Stimulated activated CD8-positive, alpha-beta memory T cell treated with anti-CD3 and anti-CD28 coated beads, Interleukin-7, amount 100 ng/mL, for 1 hour (primary cell): ENCODE data around the gene IQSEC1.

Source experiments
- DNase-seq, 2 donors: peaks; one replicate each; pipeline ENCODE4 v3.0.0-alpha.2; 2020; ENCODE audit warnings: low read depth in 2 of 2

IQSEC1 gene

DNA sequence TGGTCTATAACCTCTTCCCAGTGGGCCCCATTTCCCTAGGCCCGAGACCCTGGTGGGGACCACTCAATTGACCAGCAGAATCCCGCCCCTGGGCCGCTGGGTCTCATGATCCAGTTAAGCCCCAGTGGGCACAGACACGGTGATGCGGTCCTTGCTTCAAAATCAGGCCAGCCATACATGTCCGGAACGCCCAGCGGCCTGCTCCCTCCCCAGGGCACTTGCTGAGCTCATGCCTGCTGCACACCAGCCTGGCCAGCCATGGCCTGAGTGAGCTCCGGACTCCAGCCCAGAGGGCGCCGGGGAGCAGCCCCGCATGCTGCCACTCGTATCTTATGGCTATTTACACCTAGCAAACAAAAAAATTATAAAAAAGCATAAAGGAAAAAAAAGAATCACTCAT lies 34.4 kb upstream of the IQSEC1 start:
- DNase-seq = no peak

DNA sequence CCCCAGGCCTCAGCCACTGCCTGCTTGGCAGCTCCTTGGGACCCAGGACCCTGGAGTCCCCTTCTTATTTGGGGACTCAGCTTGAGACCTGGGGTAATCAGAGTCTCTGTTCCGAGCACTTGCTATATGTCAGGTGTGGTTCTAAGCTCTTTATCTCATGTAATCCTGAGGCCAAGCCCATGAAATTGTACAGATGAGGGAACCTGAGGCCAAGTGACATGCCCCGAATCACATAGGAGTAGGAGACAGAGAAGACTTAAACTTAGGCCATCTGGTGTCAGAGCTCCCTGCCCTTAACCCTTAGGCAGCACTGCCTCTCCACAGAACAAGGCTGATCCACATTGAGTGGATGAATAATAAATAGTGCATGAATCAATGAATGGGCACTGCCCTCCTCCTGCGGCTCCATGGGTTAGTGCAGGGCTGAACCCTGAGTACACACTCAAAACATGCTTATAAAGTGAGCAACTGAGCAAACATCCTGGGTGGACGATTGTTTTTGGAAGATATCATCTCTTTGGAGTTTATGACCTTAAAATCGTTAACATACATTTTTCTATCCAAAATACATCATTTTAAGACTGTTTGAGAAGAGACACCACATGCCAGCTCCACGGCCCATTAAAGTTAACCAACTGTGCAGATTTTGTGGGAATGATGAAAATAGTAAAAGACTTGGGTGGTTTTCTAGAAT lies 33.2 kb upstream of the IQSEC1 start:
- no peak for DNase-seq

DNA sequence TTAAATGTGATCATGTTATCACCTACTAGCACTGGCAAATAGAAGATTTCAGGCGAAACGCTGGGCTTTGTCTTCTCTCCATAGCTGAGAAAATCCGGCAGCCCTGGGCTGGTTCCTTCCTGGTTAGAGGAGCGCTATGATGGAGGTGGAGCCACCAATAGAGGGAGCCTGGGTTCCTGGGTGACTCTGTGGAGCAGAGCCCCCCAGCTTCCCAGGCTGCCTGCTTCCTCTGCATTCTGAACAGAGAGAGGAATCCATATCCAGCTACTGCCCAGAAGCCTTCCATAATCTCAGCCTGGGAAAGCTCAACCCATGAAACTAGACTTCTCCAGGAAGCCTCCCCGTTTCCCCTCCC lies 32.6 kb upstream of the IQSEC1 start:
- DNase-seq = no peak

- DNase-seq = no peak
Observed at GRCh38 chr3:13105181-13105895, 32.1 kb upstream of the IQSEC1 start.

DNA sequence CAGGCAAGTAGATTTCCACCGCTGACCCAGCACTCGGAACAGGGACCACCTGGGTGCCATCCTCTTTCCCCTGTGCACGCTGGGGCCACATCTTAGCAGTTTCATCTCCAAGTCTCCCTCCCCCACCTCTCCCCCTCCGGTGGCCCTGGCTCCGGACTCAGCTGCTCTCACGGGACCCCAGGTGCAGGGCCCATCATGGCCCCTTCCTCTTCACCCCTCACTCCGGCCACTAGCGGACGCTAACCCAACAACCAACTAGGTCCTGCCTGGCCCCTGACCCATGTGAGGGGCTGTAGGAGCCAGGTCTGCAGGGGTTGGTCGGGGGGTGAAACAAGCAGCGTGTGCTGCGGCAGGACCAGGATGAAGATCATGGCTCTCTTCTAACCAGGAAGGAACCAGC lies 31.3 kb upstream of the IQSEC1 start:
- no peak for DNase-seq

DNA sequence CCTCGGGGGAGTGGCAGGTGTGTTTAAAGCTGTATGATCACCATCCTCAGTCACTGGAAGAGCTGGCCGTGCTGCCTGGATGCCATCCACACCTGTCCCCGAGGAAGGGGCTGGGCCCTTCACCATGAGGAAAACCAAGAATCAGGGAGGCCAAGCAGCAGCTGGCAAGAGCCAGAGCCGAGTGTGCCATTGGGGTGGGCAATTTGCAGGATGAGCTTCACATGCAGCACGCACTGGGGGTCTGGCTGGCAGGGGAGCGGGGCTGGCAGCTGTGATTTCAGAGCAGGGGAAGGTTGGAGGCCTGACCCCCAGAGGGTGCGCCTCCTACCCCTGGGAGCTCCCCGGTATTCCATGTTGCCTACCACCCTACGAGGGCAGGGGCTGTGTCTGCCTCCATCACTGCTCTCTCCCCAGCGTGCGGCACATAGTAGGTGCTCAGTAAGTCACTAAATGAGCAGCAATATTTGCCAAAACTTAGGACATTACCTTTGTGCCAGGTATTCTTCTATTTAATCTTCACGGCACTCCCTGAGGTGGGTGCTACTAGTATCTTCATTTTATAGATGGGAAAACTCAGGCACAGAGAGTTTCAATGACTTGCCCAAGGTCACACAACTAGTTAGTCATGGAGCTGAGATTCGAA lies 30.3 kb upstream of the IQSEC1 start:
- no peak for DNase-seq

DNA sequence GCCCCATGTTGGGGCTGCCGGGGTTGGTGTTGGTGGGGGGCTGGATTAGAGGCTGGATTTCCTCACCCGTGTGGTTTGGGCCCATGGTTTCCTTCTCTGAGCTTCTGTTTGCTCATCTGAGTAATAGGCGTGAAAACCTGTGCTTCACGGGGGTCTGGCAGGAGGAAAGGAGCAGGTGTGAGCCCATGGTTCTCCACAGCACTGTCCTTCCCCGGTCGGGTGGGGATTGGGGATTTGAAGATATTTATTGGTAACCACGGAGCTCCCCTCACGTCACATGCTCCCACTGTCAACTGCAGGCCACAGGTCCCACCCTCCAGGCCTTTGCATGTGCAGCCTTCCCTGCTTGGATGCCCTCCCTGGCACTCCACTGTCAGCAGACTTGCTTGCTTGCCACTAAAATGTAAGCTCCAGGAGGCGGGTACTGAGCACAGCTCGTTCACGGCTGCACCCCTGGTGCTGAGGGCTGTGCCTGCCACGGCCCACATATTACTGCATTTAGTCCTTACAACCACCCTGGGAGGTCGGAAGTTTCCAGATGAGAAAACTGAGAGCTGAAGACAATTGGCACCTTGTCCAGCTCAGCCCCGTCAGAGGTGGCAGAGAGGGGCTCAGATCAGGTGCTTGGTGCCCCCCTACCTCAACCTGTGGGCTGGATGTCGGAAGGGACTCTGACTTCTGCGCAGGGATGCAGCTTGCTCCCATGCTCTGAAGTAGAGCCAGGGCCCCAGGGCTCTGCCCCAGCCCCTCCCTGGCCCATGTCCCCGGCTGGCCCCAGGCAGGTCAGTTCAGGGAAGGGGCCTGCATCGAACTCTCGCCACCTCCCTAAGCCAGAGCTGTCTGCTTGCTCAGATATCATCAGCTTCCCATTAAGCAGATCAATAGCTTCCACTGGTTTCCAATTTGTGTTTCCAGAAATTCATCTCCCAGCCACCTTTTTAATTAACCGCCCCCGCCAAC lies 29.4 kb upstream of the IQSEC1 start:
- DNase-seq = no peak

DNA sequence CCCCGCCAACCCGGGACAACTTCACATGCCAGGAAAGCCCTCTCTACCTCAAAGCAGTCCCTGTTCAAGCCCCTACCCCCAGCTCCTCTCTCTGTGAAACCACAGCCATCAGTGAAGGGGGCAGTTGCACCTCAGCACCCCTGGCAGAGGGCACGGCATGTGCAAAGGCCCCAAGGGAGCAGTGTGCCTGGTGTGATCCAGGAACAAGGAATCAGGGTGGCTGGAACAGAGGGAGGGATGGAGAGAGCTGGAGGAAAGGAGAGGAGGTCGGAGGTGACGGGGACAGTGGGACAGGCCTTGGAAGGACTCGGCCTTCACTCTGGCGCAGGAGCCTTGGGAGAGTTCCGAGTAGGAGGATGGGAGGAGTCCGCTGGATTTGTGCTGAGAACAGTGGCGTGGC lies 26.5 kb upstream of the IQSEC1 start:
- no peak for DNase-seq

DNA sequence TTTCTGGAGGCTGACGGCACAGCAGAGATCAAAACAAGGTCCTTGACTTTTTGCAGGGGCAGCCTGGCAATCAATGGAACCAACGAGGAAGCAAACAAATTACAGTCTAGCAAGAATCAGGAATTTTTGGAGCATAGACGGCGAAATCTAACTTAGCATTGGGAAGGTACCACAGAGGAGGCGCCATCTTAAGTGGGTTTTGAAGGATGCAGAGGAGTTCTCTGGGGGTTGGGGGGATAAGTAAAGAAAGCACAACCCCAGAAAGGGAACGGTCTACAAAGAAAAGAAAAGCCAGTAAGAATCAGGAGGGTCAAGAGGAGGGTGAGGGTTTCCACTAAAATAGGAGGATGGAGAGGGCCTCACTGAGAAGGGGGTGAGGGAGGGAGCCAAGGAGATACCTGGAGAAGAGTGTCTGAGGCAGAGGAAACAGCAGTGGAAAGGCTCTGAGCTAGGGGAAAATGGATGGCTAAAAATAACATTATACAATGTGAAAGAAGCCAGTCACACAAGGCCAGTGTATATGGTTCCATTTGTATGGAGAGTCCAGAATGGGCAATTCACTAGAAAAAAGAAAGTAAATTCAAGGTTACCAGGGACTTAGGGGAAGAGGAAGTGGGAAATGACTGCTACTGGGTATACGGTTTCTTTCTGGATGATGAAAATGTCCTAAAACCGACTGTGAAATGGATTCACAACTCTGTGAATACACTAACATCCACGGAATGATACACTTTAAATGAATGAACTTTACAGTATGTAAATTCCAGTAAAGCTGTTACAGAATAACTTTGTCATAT lies 25.2 kb upstream of the IQSEC1 start:
- no peak for DNase-seq

DNA sequence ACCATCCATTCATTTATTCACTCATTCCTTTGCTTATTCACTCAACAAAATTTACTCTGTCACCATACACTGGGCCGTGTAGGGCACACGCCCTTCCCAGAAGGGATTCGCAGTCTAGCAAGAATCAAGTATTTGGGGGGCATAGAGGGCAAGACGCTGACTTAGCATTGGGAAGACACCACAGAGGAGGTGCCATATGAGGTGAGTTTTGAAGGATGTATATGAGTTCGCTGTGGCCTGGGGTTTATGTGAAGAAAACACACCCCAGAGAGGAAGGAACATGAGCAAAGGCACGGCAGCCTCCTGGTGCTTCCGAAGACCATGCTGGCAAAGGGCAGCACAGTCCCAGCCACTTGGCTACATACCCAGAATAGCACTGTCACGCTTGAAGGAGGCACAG lies 23.1 kb upstream of the IQSEC1 start:
- no peak for DNase-seq

DNA sequence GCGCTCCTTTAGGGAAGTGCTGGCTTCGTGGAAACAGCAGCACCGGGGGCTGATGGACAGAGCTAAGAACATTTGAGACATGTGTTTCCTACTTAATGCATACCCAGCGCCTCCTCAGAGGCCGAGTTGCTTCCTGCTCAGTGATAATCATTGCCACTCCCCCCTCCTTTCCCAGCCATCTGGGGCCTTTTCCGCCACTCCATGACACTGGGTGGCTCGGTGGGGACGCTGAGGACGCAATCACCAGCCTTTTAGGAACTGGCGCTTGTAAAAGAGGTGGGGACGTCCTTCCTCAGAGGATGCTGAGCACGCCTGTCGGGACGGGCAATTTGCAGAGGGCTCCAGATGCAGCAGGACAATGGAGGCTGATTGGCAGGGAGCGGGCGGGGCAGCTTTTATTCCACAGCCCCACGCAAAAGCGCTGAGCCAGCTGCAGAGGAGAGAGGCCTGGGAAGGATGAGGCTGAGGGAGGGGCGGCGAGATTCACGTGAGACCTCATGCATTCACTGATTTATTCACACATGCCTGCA lies 22.2 kb upstream of the IQSEC1 start:
- no peak for DNase-seq

DNA sequence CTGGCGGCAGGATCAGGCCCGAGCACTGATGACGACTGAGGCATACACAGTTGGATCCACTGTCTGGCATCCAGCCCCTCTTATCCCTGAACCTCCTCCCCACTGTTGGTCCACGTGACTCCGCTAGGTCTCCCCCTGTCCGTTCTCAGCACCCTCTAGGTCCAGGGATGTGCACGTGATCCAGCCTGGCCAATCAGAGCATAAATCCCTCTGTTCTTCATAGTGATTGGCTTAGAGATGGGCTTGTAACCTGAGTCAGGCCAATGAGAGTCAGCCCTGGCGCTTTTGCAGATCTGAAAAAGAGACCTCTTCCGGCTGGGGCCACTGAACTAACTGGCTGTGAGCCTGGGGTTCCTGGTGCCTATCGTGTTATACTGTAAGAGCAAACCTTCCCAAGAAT lies 20.5 kb upstream of the IQSEC1 start:
- DNase-seq = no peak

DNA sequence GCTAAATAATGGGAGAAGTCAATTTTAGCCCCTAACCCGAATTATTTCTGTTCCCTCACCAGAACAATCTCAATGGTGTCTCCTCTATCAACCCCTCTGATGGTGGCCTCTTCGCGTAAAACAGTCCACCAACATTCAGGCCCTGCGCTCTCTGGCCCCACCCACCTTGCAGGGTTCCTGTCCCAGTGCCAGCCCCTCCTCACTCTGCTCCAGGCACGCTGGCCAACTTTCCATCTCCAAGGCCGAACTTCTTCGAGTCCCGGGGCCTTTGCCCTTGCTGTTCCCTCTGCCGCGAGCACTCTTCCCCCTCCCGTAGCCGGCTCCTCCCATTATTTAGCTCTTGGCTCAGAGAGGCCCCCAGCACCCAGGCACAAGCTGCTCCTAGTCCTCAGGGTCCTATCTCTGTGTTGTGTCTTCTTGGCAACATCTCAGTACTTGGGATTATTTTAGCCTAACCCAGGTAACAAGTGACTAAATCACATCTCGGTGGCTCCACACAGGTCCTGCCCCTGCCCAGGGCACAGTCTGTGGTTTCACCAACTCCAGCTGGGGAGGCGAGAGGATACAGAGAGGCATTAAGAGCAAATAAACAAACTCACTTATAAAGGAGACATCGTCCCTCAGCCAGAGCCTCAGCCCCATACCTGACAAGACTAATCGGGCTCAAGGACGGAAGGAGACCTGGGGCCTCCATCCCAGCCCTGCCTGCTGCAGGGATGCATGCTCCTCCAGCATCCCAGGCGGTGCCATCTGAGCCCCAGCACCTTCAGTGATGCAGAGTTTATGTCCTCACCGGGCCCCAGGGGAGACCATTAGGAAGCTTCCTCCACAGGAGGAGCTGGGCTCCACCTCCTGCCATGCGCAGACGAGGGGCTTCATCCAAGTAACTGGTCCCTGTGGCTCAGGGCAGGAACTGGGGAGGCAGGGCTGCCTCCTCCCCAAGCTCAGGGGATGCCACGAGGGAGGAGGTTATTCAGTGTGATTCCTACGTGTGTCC lies 19.7 kb upstream of the IQSEC1 start:
- DNase-seq = no peak

- peak; percentile 69 to 71 for DNase-seq
Observed at GRCh38 chr3:13091898-13092611, 18.8 kb upstream of the IQSEC1 start.

DNA sequence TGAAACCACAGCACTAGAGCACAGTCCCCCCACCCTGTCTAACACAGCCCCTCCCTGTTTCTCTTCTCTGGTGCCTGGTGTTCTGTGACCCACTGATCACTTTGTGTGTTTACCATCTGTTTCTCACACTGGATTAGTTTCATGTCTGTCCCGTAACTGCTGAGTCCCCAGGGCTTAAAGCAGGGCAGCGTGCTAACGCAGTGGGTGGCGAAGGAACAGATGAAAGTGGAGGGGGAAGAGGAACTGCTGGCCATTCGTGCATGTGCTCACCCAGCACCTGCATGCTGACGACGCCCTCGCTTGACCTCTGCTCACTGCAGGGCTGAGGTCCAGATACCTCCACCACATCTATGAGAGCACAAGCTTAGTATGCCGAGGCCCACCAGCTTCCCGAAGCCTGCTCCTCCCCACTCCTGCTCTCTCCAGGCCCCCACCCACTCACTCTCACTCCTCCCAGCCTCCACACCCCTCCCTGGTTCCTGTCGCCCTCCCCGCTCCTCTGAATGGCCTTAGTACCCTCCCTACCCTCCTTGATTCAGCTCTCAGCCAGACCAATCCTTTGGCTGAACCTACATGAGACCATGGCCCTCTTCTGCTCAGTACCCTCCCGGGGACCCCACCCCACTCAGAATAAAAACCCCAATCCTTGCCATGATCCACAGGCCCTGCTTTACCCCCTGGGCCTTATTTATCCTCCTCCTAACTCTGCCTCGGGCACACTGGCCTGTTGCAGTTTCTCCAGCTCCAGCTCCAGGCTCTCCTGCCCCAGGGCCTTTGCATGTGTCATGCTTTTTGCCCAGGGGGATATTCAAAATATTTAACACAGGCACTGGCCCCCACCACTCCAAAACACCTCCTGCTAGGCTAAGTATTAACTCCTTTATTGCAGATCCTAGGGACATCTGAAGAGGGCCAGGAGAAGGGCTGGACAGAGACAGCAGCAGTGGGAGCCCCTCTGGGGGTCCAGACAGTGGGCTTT lies 15.1 kb upstream of the IQSEC1 start:
- DNase-seq = no peak

DNA sequence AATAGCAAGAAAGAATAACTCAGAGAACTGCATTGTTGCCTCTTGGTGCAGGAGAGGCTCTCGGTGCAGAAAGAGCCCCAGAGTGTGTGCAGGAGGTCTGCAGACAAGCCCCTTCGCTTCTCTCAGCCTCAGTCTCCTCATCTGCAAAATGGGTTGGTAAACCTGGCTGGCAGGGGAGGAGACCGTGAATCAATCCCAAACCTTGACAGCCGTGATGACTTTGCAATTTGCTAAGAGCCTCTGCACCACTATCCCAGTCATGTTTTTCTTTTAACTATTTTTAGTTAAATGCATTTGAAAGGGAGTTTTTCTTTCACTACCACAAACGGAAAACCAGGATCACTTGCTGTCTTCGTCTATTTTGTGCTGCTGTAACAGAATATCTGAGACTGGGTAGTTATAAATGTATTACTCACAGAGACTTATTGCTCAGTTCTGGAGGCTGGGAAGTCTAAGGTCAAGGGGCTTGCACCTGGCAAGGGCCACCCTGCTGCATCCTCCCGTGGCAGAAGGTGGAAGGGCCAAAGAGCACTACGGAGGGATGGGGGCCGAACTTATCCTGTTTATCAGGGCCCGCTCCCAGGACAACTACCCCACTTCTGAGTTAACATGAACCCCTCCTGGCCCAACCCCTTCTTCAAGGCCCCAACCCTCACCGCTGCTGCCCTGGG lies 14.2 kb upstream of the IQSEC1 start:
- no peak for DNase-seq

GRCh38 chr3:13086531-13086981 lies 13.3 kb upstream of the IQSEC1 start:
- no peak for DNase-seq
